Loucy (cell line): ENCODE data around the gene HLA-DMB.

Experiments used
- H2AFZ ChIP-seq: fragments of 200-600 bp; sonication (generic); 2 replicates; pipeline ENCODE4 v1.6.0; 2016; ENCODE audit warnings: antibody characterized with exemption, mild to moderate bottlenecking, low read length, moderate library complexity
- H3F3A ChIP-seq: fragments of 200-600 bp; 2 replicates; pipeline ENCODE4 v1.6.0; 2016; ENCODE audit warnings: antibody characterized with exemption, low read depth, mild to moderate bottlenecking
- H3K27me3 ChIP-seq: fragments of 200-600 bp; sonication (generic); 2 replicates; pipeline ENCODE4 v1.6.1; 2014; ENCODE audit warnings: low read length, mild to moderate bottlenecking; ENCODE audit not compliant: insufficient read depth, poor library complexity, severe bottlenecking
- H3K36me3 ChIP-seq: fragments of 200-600 bp; sonication (generic); 2 replicates; pipeline ENCODE4 v1.6.1; 2016; ENCODE audit warnings: low read length; ENCODE audit not compliant: insufficient read depth
- H3K4me1 ChIP-seq: fragments of 200-600 bp; sonication (generic); 2 replicates; pipeline ENCODE4 v1.5.1; 2014; ENCODE audit warnings: low read length, mild to moderate bottlenecking; ENCODE audit not compliant: insufficient read depth, poor library complexity, severe bottlenecking
- H3K4me2 ChIP-seq: fragments of 200-600 bp; sonication (generic); 2 replicates; pipeline ENCODE4 v1.6.0; 2014; ENCODE audit warnings: antibody characterized with exemption, low read length, low read depth, mild to moderate bottlenecking; ENCODE audit not compliant: poor library complexity, severe bottlenecking
- H3K4me3 ChIP-seq: fragments of 200-600 bp; sonication (generic); 2 replicates; pipeline ENCODE4 v1.5.1; 2014; ENCODE audit warnings: low read length, mild to moderate bottlenecking, mixed read lengths; ENCODE audit not compliant: poor library complexity, severe bottlenecking
- H3K79me2 ChIP-seq: fragments of 200-600 bp; sonication (generic); 2 replicates; pipeline ENCODE4 v1.6.1; 2014; ENCODE audit warnings: low read length; ENCODE audit not compliant: insufficient read depth
- H3K9ac ChIP-seq: fragments of 200-600 bp; sonication (generic); 2 replicates; pipeline ENCODE4 v1.6.0; 2014; ENCODE audit warnings: mild to moderate bottlenecking, low read depth, low read length, moderate library complexity; ENCODE audit not compliant: poor library complexity, severe bottlenecking
- H3K9me2 ChIP-seq: fragments of 200-600 bp; sonication (generic); replicated peaks from 2 replicates; pipeline ENCODE4 v1.6.1; 2016; ENCODE audit warnings: low read depth, low read length, mixed read lengths
- H3K9me3 ChIP-seq: fragments of 200-600 bp; sonication (generic); 2 replicates; pipeline ENCODE4 v1.6.1; 2014; ENCODE audit warnings: mild to moderate bottlenecking, antibody characterized with exemption, low read length, low read depth; ENCODE audit not compliant: insufficient read depth
- H4K20me1 ChIP-seq: fragments of 200-600 bp; sonication (generic); 2 replicates; pipeline ENCODE4 v1.6.0; 2014; ENCODE audit warnings: antibody characterized with exemption, low read length, mild to moderate bottlenecking; ENCODE audit not compliant: insufficient read depth, poor library complexity, severe bottlenecking
- EZH2phosphoT487 ChIP-seq: fragments of 200-600 bp; IDR thresholded peaks from 2 replicates; pipeline ENCODE4 v1.6.1; 2018; ENCODE audit warnings: antibody characterized with exemption, mild to moderate bottlenecking, moderate library complexity, borderline replicate concordance
- TF ChIP-seq, protein P1 (sequence below): fragments of 200-600 bp; sonication (generic); conservative IDR thresholded peaks from 2 replicates; pipeline ENCODE4 v1.5.1; 2014; ENCODE audit warnings: mild to moderate bottlenecking, antibody characterized with exemption, low read length

Gene HLA-DMB

DNA sequence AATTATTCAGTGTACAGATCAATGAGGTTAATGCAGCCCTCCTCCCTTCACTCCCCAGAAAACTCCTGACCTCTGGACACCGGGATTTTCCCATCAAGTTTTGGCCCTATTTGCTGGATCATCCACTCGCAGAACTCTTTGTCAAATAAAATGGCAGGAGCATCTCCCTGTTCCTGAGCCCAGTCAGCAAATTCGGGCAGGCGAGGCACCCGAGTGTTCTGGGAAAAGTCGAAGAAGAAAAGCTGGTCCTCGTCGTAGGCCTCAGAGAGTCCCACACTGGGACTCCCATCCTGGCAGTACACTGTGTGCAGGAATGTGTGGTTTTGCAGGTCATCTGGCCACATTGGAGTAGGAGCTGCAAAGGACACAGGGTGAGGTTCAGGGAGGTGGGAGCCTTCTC lies 9.6 kb upstream of the HLA-DMB start:
- Histone ChIP-seq H3K27me3 (no peaks in the 10 kb centered on the region), H3K9me2 (no peaks in the 10 kb centered on the region), H3F3A (no peaks in the 10 kb centered on the region), H3K36me3 (no peaks in the 10 kb centered on the region), H3K79me2 (no peaks in the 10 kb centered on the region), H3K4me3 (no peak overlapping the region), H2AFZ (no peak overlapping the region), H3K4me2 (no peak overlapping the region), H3K9ac (no peak overlapping the region), H3K4me1 (peaks cover 16% of the 10 kb centered on the region), H3K9me3 (no peaks in the 10 kb centered on the region), H4K20me1 (no peaks in the 10 kb centered on the region)
- TF ChIP-seq, protein P1, sequence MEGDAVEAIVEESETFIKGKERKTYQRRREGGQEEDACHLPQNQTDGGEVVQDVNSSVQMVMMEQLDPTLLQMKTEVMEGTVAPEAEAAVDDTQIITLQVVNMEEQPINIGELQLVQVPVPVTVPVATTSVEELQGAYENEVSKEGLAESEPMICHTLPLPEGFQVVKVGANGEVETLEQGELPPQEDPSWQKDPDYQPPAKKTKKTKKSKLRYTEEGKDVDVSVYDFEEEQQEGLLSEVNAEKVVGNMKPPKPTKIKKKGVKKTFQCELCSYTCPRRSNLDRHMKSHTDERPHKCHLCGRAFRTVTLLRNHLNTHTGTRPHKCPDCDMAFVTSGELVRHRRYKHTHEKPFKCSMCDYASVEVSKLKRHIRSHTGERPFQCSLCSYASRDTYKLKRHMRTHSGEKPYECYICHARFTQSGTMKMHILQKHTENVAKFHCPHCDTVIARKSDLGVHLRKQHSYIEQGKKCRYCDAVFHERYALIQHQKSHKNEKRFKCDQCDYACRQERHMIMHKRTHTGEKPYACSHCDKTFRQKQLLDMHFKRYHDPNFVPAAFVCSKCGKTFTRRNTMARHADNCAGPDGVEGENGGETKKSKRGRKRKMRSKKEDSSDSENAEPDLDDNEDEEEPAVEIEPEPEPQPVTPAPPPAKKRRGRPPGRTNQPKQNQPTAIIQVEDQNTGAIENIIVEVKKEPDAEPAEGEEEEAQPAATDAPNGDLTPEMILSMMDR = no peak
- no peak for TF ChIP-seq EZH2phosphoT487

DNA sequence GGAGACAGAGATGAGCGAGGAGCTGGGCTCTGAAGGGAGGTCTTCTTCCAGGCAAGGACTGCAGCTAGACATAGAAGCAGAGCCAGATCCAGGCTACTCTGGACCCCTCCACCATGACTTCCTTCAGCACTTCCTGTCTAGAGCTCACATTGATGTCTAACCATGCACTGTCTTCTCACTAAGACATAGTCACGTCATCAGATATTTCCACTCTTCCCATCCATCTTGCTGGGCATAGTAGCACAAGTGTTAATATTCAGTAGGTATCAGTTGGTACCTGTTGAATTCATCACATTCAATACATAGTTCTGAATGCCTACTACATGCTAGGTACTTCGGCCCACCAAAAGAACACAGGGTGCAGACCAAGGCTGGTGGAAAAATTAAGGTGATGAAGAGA lies 9.2 kb upstream of the HLA-DMB start:
- no peak overlapping the region for H3K9ac ChIP-seq
- H3K9me3 ChIP-seq = no peaks in the 10 kb centered on the region
- no peaks in the 10 kb centered on the region for H3K79me2 ChIP-seq
- H3K4me1 ChIP-seq = peaks cover 21% of the 10 kb centered on the region
- H3K4me2 ChIP-seq = no peak overlapping the region
- no peak overlapping the region for H2AFZ ChIP-seq
- TF ChIP-seq EZH2phosphoT487 = no peak
- TF ChIP-seq, protein P1 = no peak
- H3K4me3 ChIP-seq = no peak overlapping the region
- no peaks in the 10 kb centered on the region for H4K20me1 ChIP-seq
- no peaks in the 10 kb centered on the region for H3K36me3 ChIP-seq
- no peaks in the 10 kb centered on the region for H3K27me3 ChIP-seq
- H3F3A ChIP-seq = no peaks in the 10 kb centered on the region
- no peaks in the 10 kb centered on the region for H3K9me2 ChIP-seq

DNA sequence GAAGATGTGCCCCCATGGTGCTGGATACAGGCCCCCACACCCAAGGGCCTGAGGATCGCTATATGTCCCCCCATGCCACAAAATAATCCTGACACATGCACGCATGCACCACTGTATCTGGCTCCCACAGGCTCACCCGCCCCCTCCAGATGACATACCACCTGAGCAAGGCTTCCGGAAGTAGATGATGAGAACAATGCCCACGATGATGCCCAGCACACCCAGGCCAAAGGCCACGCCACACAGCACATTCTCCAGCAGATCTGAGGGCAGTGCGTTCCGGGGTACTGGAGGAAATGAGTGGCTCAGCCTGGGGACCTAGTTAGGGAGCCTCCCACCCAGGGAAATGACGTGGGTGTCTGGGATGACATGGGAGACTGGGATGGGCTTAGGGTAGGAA lies 8.3 kb upstream of the HLA-DMB start:
- H3K4me2 ChIP-seq = no peak overlapping the region
- H2AFZ ChIP-seq = no peak overlapping the region
- peaks cover 27% of the 10 kb centered on the region for H3K4me1 ChIP-seq
- no peaks in the 10 kb centered on the region for H3F3A ChIP-seq
- no peaks in the 10 kb centered on the region for H4K20me1 ChIP-seq
- H3K4me3 ChIP-seq = no peak overlapping the region
- no peaks in the 10 kb centered on the region for H3K9me2 ChIP-seq
- H3K27me3 ChIP-seq = no peaks in the 10 kb centered on the region
- no peaks in the 10 kb centered on the region for H3K36me3 ChIP-seq
- no peaks in the 10 kb centered on the region for H3K79me2 ChIP-seq
- no peak overlapping the region for H3K9ac ChIP-seq
- no peak for TF ChIP-seq EZH2phosphoT487
- no peaks in the 10 kb centered on the region for H3K9me3 ChIP-seq
